ENCODE results near the gene KRT6B. TPM values are rescaled to one million over a fixed set of nuclear protein-coding genes. Genes with fewer than 3 reads are reported as not detected.

KRT6B gene
- not detected in 2 replicates for total RNA-seq

GRCh38 chr12:52452101-52452500 is at the start of gene KRT6B:
KRT6B (minus strand) TSS chr12:52452146; CDS start chr12:52452078, 68 bp downstream.

GRCh38 chr12:52493172-52493571 is 41.2 kb upstream of the KRT6B start, which contains the start of gene KRT6A:
KRT6A (minus strand) TSS chr12:52493257; CDS start chr12:52493188, 69 bp downstream.

GRCh38 chr12:52473768-52474167 is 21.8 kb upstream of the KRT6B start, which contains the start of gene KRT6C:
KRT6C (minus strand) TSS chr12:52473805; CDS start chr12:52473737, 68 bp downstream.

GRCh38 chr12:52434081-52434733 is 17.7 kb downstream of the KRT6B start, which contains the start of gene KRT75:
KRT75 (minus strand) TSS chr12:52434371; CDS start chr12:52434304, 67 bp downstream.

GRCh38 chr12:52405922-52406385 is 46.0 kb downstream of the KRT6B start, which contains the start of gene KRT82:
KRT82 (minus strand) TSS chr12:52406335; CDS start chr12:52406277, 58 bp downstream.

Other genes starting within 250 kb of the KRT6B start
- 33.4 and 450 TPM in 2 replicates for gene KRT7, start 218.9 kb downstream of the KRT6B start, total RNA-seq
- gene KRT86, start 177.5 kb downstream of the KRT6B start, total RNA-seq: 0.15 TPM in 1 of 2 replicates, not detected in the other
- 0.32 TPM in 1 of 2 replicates, not detected in the other for gene KRT81, start 160.6 kb downstream of the KRT6B start, total RNA-seq
- gene KRT83, start 130.7 kb downstream of the KRT6B start, total RNA-seq: not detected in 2 replicates
- not detected in 2 replicates for gene KRT85, start 84.7 kb downstream of the KRT6B start, total RNA-seq
- gene KRT84, start 66.5 kb downstream of the KRT6B start, total RNA-seq: not detected in 2 replicates
- not detected in 2 replicates for gene KRT82, start 45.8 kb downstream of the KRT6B start, total RNA-seq
- under 0.01 and 2.6 TPM in 2 replicates for gene KRT75, start 17.8 kb downstream of the KRT6B start, total RNA-seq
- gene KRT6C, start 21.7 kb upstream of the KRT6B start, total RNA-seq: not detected in 2 replicates
- 0.30 TPM in 1 of 2 replicates, not detected in the other for gene KRT6A, start 41.1 kb upstream of the KRT6B start, total RNA-seq
- gene KRT5, start 68.2 kb upstream of the KRT6B start, total RNA-seq: under 0.01 and 0.91 TPM in 2 replicates
- not detected in 2 replicates for gene KRT71, start 101.0 kb upstream of the KRT6B start, total RNA-seq
- not detected in 2 replicates for gene KRT74, start 121.7 kb upstream of the KRT6B start, total RNA-seq
- not detected in 2 replicates for gene KRT72, start 149.3 kb upstream of the KRT6B start, total RNA-seq
- not detected in 2 replicates for gene KRT73, start 166.4 kb upstream of the KRT6B start, total RNA-seq
- not detected in 2 replicates for gene KRT2, start 200.1 kb upstream of the KRT6B start, total RNA-seq
- not detected in 2 replicates for gene KRT1, start 228.3 kb upstream of the KRT6B start, total RNA-seq